WTC11 (cell line): ENCODE results near the gene SALL3. TPM values are rescaled to one million over a fixed set of nuclear protein-coding genes. Genes with fewer than 3 reads are reported as not detected.

Experiments used
- ATAC-seq: fragments of 200-7000 bp; cut with Tn5 transposase; 2 replicates; pipeline ENCODE4 v1.10.0; 2021; ENCODE audit warnings: mild to moderate bottlenecking, moderate library complexity
- CTCF ChIA-PET: fragments of 300-600 bp; sonication (Branson Sonifier 250); formaldehyde crosslinking; loops from one replicate; lab custom pipeline; 2021; ENCODE audit warnings: antibody characterized with exemption; lab: Charles Lee
- POLR2A ChIA-PET: fragments of 350-600 bp; sonication (Branson Sonifier 250); formaldehyde crosslinking; loops from one replicate; lab custom pipeline; 2021; ENCODE audit warnings: antibody characterized with exemption; lab: Charles Lee
- DNase-seq: peaks from one replicate; pipeline ENCODE4 v3.0.0; 2021; ENCODE audit warnings: low spot score
- H3K27ac Mint-ChIP-seq: 2 replicates; pipeline ENCODE4 v1.8.0; 2021; ENCODE audit warnings: mixed read lengths
- H3K27me3 Mint-ChIP-seq: 2 replicates; pipeline ENCODE4 v1.8.0; 2021; ENCODE audit warnings: low read depth, mild to moderate bottlenecking, moderate library complexity, mixed read lengths
- H3K36me3 Mint-ChIP-seq: 2 replicates; pipeline ENCODE4 v1.8.0; 2021; ENCODE audit warnings: mixed read lengths
- H3K4me1 Mint-ChIP-seq: 2 replicates; pipeline ENCODE4 v1.8.0; 2022; ENCODE audit warnings: mixed read lengths
- H3K4me3 Mint-ChIP-seq: 2 replicates; pipeline ENCODE4 v1.8.0; 2021; ENCODE audit warnings: mild to moderate bottlenecking, moderate library complexity, mixed read lengths
- H3K9me3 Mint-ChIP-seq: 2 replicates; pipeline ENCODE4 v1.8.0; 2021; ENCODE audit warnings: mixed read lengths
- CBFB ChIP-seq: sonication (generic); formaldehyde crosslinking; IDR thresholded peaks from 2 replicates; pipeline ENCODE4 v1.8.1; 2022; ENCODE audit warnings: mild to moderate bottlenecking, low read depth, missing genetic modification reagents
- CREM ChIP-seq: sonication (generic); formaldehyde crosslinking; IDR thresholded peaks from 2 replicates; pipeline ENCODE4 v1.8.1; 2022; ENCODE audit warnings: mild to moderate bottlenecking, missing genetic modification reagents, moderate library complexity
- FOXK1 ChIP-seq: sonication (generic); formaldehyde crosslinking; IDR thresholded peaks from 2 replicates; pipeline ENCODE4 v1.8.0; 2022; ENCODE audit warnings: mild to moderate bottlenecking, moderate library complexity, missing genetic modification reagents
- FOXP1 ChIP-seq: sonication (generic); formaldehyde crosslinking; IDR thresholded peaks from 2 replicates; pipeline ENCODE4 v1.8.0; 2022; ENCODE audit warnings: missing genetic modification reagents, mild to moderate bottlenecking, moderate library complexity, borderline replicate concordance
- GABPB1 ChIP-seq: sonication (generic); formaldehyde crosslinking; IDR thresholded peaks from 2 replicates; pipeline ENCODE4 v1.8.1; 2023; ENCODE audit warnings: mild to moderate bottlenecking, missing genetic modification reagents
- GTF2I ChIP-seq: fragments of 250-450 bp; sonication (Bioruptor Pico); conservative IDR thresholded peaks from 2 replicates; pipeline ENCODE4 v1.4.0; 2021; ENCODE audit warnings: mild to moderate bottlenecking
- HMGXB4 ChIP-seq: sonication (generic); formaldehyde crosslinking; IDR thresholded peaks from 2 replicates; pipeline ENCODE4 v1.8.1; 2023; ENCODE audit warnings: mild to moderate bottlenecking, moderate library complexity, missing genetic modification reagents
- MAX ChIP-seq: sonication (generic); formaldehyde crosslinking; IDR thresholded peaks from 2 replicates; pipeline ENCODE4 v1.8.0; 2022; ENCODE audit warnings: mild to moderate bottlenecking, missing genetic modification reagents
- MXD4 ChIP-seq: fragments of 250-450 bp; sonication (Bioruptor Pico); IDR thresholded peaks from 2 replicates; pipeline ENCODE4 v1.8.0; 2021; ENCODE audit warnings: mild to moderate bottlenecking, moderate library complexity, borderline replicate concordance
- MYBL2 ChIP-seq: sonication (generic); formaldehyde crosslinking; IDR thresholded peaks from 2 replicates; pipeline ENCODE4 v1.8.1; 2023; ENCODE audit warnings: mild to moderate bottlenecking, moderate library complexity, missing genetic modification reagents
- NFATC4 ChIP-seq: fragments of 250-450 bp; sonication (Bioruptor Pico); IDR thresholded peaks from 2 replicates; pipeline ENCODE4 v1.9.0; 2021; ENCODE audit warnings: mild to moderate bottlenecking
- OVOL2 ChIP-seq: fragments of 250-450 bp; sonication (Bioruptor Pico); IDR thresholded peaks from 2 replicates; pipeline ENCODE4 v1.9.0; 2021; ENCODE audit warnings: mild to moderate bottlenecking, borderline replicate concordance
- PRDM15 ChIP-seq: sonication (generic); formaldehyde crosslinking; IDR thresholded peaks from 2 replicates; pipeline ENCODE4 v1.8.0; 2022; ENCODE audit warnings: missing genetic modification reagents
- PREB ChIP-seq: sonication (generic); formaldehyde crosslinking; IDR thresholded peaks from 2 replicates; pipeline ENCODE4 v1.8.1; 2022; ENCODE audit warnings: mild to moderate bottlenecking, missing genetic modification reagents, moderate library complexity, borderline replicate concordance
- SMAD4 ChIP-seq: sonication (generic); formaldehyde crosslinking; IDR thresholded peaks from 2 replicates; pipeline ENCODE4 v1.8.0; 2022; ENCODE audit warnings: mild to moderate bottlenecking, missing genetic modification reagents
- TP53 ChIP-seq: sonication (generic); formaldehyde crosslinking; IDR thresholded peaks from 2 replicates; pipeline ENCODE4 v1.8.1; 2023; ENCODE audit warnings: mild to moderate bottlenecking, missing genetic modification reagents
- ZBTB21 ChIP-seq: sonication (generic); formaldehyde crosslinking; IDR thresholded peaks from 2 replicates; pipeline ENCODE4 v1.8.1; 2023; ENCODE audit warnings: mild to moderate bottlenecking, missing genetic modification reagents, borderline replicate concordance
- ZNF281 ChIP-seq: sonication (generic); formaldehyde crosslinking; IDR thresholded peaks from 2 replicates; pipeline ENCODE4 v1.8.0; 2023; ENCODE audit warnings: mild to moderate bottlenecking, missing genetic modification reagents
- ZNF416 ChIP-seq: fragments of 250-450 bp; sonication (Bioruptor Pico); IDR thresholded peaks from 2 replicates; pipeline ENCODE4 v1.9.0; 2021; ENCODE audit warnings: mild to moderate bottlenecking, inconsistent platforms
- total RNA-seq: library from RNA; stranded (reverse); gene quantifications from 3 replicates; pipeline ENCODE4 v1.2.3, GENCODE V29; 2021

Gene SALL3
- total RNA-seq, 1 experiment from 2014 or later, result 87.0 TPM

GRCh38 chr18:79046522-79046921 is 66.9 kb downstream of the SALL3 start:
- no peak for TF ChIP-seq CREM (CRISPR knock-in tag)
- no peak for TF ChIP-seq CBFB (CRISPR knock-in tag)
- TF ChIP-seq MXD4 (CRISPR knock-in tag), result no peak
- no peak for TF ChIP-seq MAX
- no peak for TF ChIP-seq SMAD4 (CRISPR knock-in tag)
- no peak for TF ChIP-seq NFATC4 (CRISPR knock-in tag)
- TF ChIP-seq HMGXB4 (CRISPR knock-in tag), result no peak
- no peak for TF ChIP-seq TP53
- no peak for TF ChIP-seq ZNF416 (CRISPR knock-in tag)
- TF ChIP-seq OVOL2, result no peak
- TF ChIP-seq GTF2I (CRISPR knock-in tag), result no peak
- TF ChIP-seq ZNF281 (CRISPR knock-in tag), result no peak
- no peak for ATAC-seq
- Mint-ChIP-seq H3K9me3 (peaks cover 6% of the 10 kb centered on the region; the same call in 1 of the 2 replicates), H3K4me1 (no peaks in the 10 kb centered on the region), H3K27me3 (no peaks in the 10 kb centered on the region), H3K27ac (no peak overlapping the region), H3K36me3 (peaks cover 9% of the 10 kb centered on the region), H3K4me3 (no peak overlapping the region)
- no peak for DNase-seq
- POLR2A ChIA-PET, result no interaction called here
- CTCF ChIA-PET, result interaction anchor here (1.8 kb wide), 1 partner anchor 20 kb away, joined by 6 read pairs; no protein-coding TSS in a partner anchor

- POLR2A ChIA-PET, result no interaction called here
- H3K9me3 Mint-ChIP-seq, result peaks cover 5% of the 10 kb centered on the region; the same call in 1 of the 2 replicates
- H3K4me3 Mint-ChIP-seq, result no peak overlapping the region
- H3K27ac Mint-ChIP-seq, result no peak overlapping the region
- TF ChIP-seq GABPB1 (CRISPR knock-in tag) (no peak), FOXP1 (no peak), MYBL2 (CRISPR knock-in tag) (no peak), PRDM15 (CRISPR knock-in tag) (no peak), OVOL2 (no peak), FOXK1 (no peak), ZBTB21 (CRISPR knock-in tag) (no peak), PREB (CRISPR knock-in tag) (no peak)
- no peak for DNase-seq
- no peaks in the 10 kb centered on the region for H3K4me1 Mint-ChIP-seq
- no peak for ATAC-seq
- H3K36me3 Mint-ChIP-seq, result peaks cover 8% of the 10 kb centered on the region
- CTCF ChIA-PET, result interaction anchor here (1.8 kb wide), 1 partner anchor 21 kb away, joined by 6 read pairs; no protein-coding TSS in a partner anchor
- no peaks in the 10 kb centered on the region for H3K27me3 Mint-ChIP-seq
These were observed 68.1 kb downstream of the SALL3 start for GRCh38 chr18:79047556-79048244.
